Endothelial cell of umbilical vein (primary cell): ENCODE results near the gene TMEM54. TPM values are rescaled to one million over a fixed set of nuclear protein-coding genes. Genes with fewer than 3 reads are reported as not detected.

Experiments
- BruUV-seq: library from RNA; stranded (reverse); fragments of 400-500 nt; replicated peaks from 2 replicates; lab custom pipeline; 2021; lab: Mats Ljungman, UMichigan
- CTCF ChIA-PET: fragments of 300-600, 350-600 bp; sonication (Branson Sonifier 250); formaldehyde crosslinking; loops from one replicate; lab custom pipeline; 2021; ENCODE audit warnings: antibody characterized with exemption, inconsistent platforms; lab: Charles Lee
- POLR2A ChIA-PET: fragments of 300-600, 350-600 bp; sonication (Branson Sonifier 250); formaldehyde crosslinking; loops from one replicate; lab custom pipeline; 2021; ENCODE audit warnings: antibody characterized with exemption, inconsistent platforms; lab: Charles Lee
- DNase-seq: peaks from one replicate; pipeline ENCODE4 v3.0.0-alpha.2; 2011; ENCODE audit warnings: low read depth, low spot score
- FAIRE-seq: peaks from 2 replicates; lab custom pipeline; 2011; peaks lifted over from hg19 to GRCh38; lab: Jason Lieb, UNC
- H2AFZ ChIP-seq: 2 replicates; pipeline ENCODE4 v1.6.0; 2012; ENCODE audit warnings: low read depth, low read length, control low read depth, inconsistent platforms
- H3K27ac ChIP-seq: 2 replicates; pipeline ENCODE4 v1.5.1; 2011; ENCODE audit warnings: low read depth, mild to moderate bottlenecking, control low read depth, low read length, moderate library complexity; ENCODE audit not compliant: insufficient read depth
- H3K27me3 ChIP-seq, 2 experiments: 2 replicates each; pipeline versions ENCODE4 v1.6.0 to v1.6.1; 2011; ENCODE audit warnings: low read length in 2 of 2, mixed read lengths in 1 of 2; ENCODE audit not compliant: control insufficient read depth in 2 of 2, insufficient read depth in 2 of 2
- H3K36me3 ChIP-seq, 2 experiments: 2 replicates in 1 of 2; 3 replicates in 1 of 2; pipeline ENCODE4 v1.5.1; 2011; ENCODE audit warnings: low read length in 2 of 2, mild to moderate bottlenecking in 1 of 2, moderate library complexity in 1 of 2; ENCODE audit not compliant: control insufficient read depth in 2 of 2, insufficient read depth in 2 of 2; ENCODE audit errors: extremely low read depth in 1 of 2
- H3K4me1 ChIP-seq: 3 replicates; pipeline ENCODE4 v1.5.1; 2011; ENCODE audit warnings: mild to moderate bottlenecking, low read length; ENCODE audit not compliant: control insufficient read depth, insufficient read depth; ENCODE audit errors: extremely low read depth
- H3K4me2 ChIP-seq: 2 replicates; pipeline ENCODE4 v1.6.1; 2011; ENCODE audit warnings: low read length, control low read depth, mixed read lengths; ENCODE audit not compliant: insufficient read depth
- H3K4me3 ChIP-seq, 3 experiments: fragments of 200-600 bp in 1 of 3; sonication (generic), shearing (Covaris generic) in 1 of 3; replicated peaks in 1 of 3; 2 replicates each; pipeline ENCODE4 v1.5.1; 2011 to 2016; ENCODE audit warnings: control low read depth in 3 of 3, low read length in 3 of 3, mild to moderate bottlenecking in 2 of 3, inconsistent platforms in 1 of 3, low read depth in 1 of 3, moderate library complexity in 1 of 3; ENCODE audit not compliant: insufficient read depth in 1 of 3
- H3K79me2 ChIP-seq: 2 replicates; pipeline ENCODE4 v1.6.0; 2012; ENCODE audit warnings: low read length, inconsistent platforms; ENCODE audit not compliant: control insufficient read depth, insufficient read depth
- H3K9ac ChIP-seq: replicated peaks from 2 replicates; pipeline ENCODE3; 2011; ENCODE audit warnings: low read length, control low read depth; ENCODE audit not compliant: insufficient read depth; ENCODE audit errors: extremely low read depth
- H3K9me1 ChIP-seq: replicated peaks from 3 replicates; pipeline ENCODE4 v1.6.0; 2011; ENCODE audit warnings: mild to moderate bottlenecking, low read length; ENCODE audit not compliant: control insufficient read depth, insufficient read depth; ENCODE audit errors: extremely low read depth
- H3K9me3 ChIP-seq: replicated peaks from 2 replicates; pipeline ENCODE4 v1.5.1; 2012; ENCODE audit warnings: low read length, inconsistent platforms; ENCODE audit not compliant: control insufficient read depth, insufficient read depth
- H4K20me1 ChIP-seq: replicated peaks from 2 replicates; pipeline ENCODE3; 2011; ENCODE audit warnings: mild to moderate bottlenecking, low read length; ENCODE audit not compliant: control insufficient read depth, insufficient read depth; ENCODE audit errors: extremely low read depth
- CTCF ChIP-seq, 2 donors: IDR thresholded peaks; 1 replicate in 1 of 2; 2 replicates in 1 of 2; pipeline ENCODE4 v1.5.1; 2011; ENCODE audit warnings: low read length in 2 of 2, mild to moderate bottlenecking in 2 of 2, moderate library complexity in 2 of 2, control low read depth in 1 of 2, inconsistent platforms in 1 of 2, low read depth in 1 of 2; ENCODE audit not compliant: insufficient read depth in 1 of 2; ENCODE audit errors: extremely low read depth in 1 of 2
- EZH2 ChIP-seq: IDR thresholded peaks from 2 replicates; pipeline ENCODE4 v1.6.1; 2012; ENCODE audit warnings: borderline replicate concordance, low read depth, mild to moderate bottlenecking, moderate library complexity, low read length, inconsistent platforms; ENCODE audit not compliant: severe bottlenecking
- FOS ChIP-seq: IDR thresholded peaks from 2 replicates; pipeline ENCODE4 v1.6.1; 2011; ENCODE audit warnings: mild to moderate bottlenecking, low read length, moderate library complexity, borderline replicate concordance; ENCODE audit not compliant: insufficient read depth
- JUN ChIP-seq: IDR thresholded peaks from 2 replicates; pipeline ENCODE4 v1.6.1; 2011; ENCODE audit warnings: borderline replicate concordance, low read depth; ENCODE audit not compliant: insufficient read length, insufficient read depth
- MAX ChIP-seq: IDR thresholded peaks from 2 replicates; pipeline ENCODE4 v1.6.1; 2011; ENCODE audit not compliant: insufficient read depth, insufficient read length
- dilution Hi-C: fragments of 300-500 bp; cut with MboI; formaldehyde crosslinking; loops from one replicate; pipeline ENCODE4 v1.15.0; 2019; ENCODE audit warnings: low sequenced_read_pairs; ENCODE audit not compliant: extremely low pct_ligation_motif_present
- intact Hi-C: fragments of 100-400 bp; cut with micrococcal nuclease; formaldehyde crosslinking; loops from one replicate; pipeline ENCODE4 v1.10.0; 2022
- polyA plus RNA-seq, 4 experiments: library from polyadenylated mRNA; depleted of rRNA in 3 of 4; stranded (reverse) in 3 of 4; unstranded in 1 of 4; fragments of >200 nt; gene quantifications; 2 replicates each; pipeline versions ENCODE4 v1.2.1 to v1.2.3, GENCODE V29; 2011 to 2012; ENCODE audit warnings: missing spikeins in 1 of 4
- total RNA-seq: library from RNA; stranded (reverse); gene quantifications from 2 replicates; pipeline ENCODE4 v1.2.3, GENCODE V29; 2021

TMEM54 gene
- total and polyA plus RNA-seq, 2 donors (not counting 3 experiments of a cell fraction or from before 2014, with no cell fraction given), result 23.6 to 77.2 TPM

DNA sequence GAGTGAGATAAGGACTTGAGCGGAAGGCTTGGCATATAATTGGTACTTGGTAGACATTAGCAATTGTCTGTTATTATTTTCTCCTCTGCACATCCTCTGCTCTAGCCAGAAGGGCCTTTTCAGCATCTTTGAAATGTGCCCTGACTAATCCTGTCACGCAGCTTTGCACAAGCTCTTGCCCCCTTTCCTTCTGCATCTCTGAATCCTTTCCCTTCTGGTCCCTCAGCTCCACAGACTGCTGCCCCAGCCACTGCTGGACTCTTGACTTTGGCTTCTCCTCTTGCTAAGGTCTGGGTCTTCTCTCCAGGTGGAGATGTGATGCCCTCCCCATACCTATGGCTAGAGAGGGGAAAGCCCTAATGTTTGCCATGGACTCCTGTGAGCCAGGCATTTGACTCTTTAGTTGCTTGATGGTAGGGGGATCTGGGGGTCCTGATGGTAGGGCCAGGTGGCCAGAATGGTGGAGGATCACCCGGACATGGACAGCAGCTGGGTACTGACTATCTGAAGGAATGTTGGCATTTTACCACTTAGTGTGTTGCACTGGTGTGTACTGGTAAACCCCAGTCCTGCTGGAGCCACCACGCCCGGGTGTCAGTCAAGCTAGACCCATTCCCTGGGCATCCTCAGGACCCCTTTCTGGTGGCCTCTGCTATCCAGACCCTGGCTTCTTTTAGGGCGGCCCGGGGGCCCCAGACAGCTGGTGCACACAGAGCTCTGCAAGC is 10.5 kb downstream of the TMEM54 start:
- TF ChIP-seq MAX (no peak), EZH2 (no peak), CTCF (IDR thresholded peaks at IDR 0.05; ENCODE audit: extremely low read depth in 1 of 2, insufficient read depth in 1 of 2, low read depth in 1 of 2, low read length in 2 of 2) (no peak), FOS (no peak), JUN (no peak)
- Histone ChIP-seq H3K9me1 (no peaks in the 10 kb centered on the region), H4K20me1 (no peaks in the 10 kb centered on the region), H3K36me3 (no peaks in the 10 kb centered on the region), H3K79me2 (no peaks in the 10 kb centered on the region), H3K4me1 (no peaks in the 10 kb centered on the region), H3K9me3 (no peaks in the 10 kb centered on the region), H3K4me2 (no peak overlapping the region), H3K4me3 (no peak overlapping the region), H3K27me3 (peaks cover 16 to 19% of the 10 kb centered on the region in 2 experiments), H2AFZ (no peak overlapping the region), H3K27ac (no peak overlapping the region), H3K9ac (no peak overlapping the region)
- no TSS peak for BruUV-seq
- intact Hi-C loops, result no loop called here
- ChIA-PET CTCF (interaction anchor here (0.9 to 5.7 kb wide), 3 partner anchors 9 to 14 kb away, joined by 3 to 51 read pairs (median 4); no protein-coding TSS in a partner anchor), POLR2A (no interaction called here)
- dilution Hi-C loops, result no loop called here
- DNase-seq, result no peak
- FAIRE-seq, result no peak
